NCI-H2227 (cell line): Measurements from ENCODE around the gene NME9.

Source experiments
- DNase-seq: peaks from one replicate; lab custom pipeline; 2025; ENCODE audit not compliant: unreplicated experiment; lab: John Stamatoyannopoulos, UW

Gene NME9

GRCh38 chr3:138284957-138285477 lies 44.6 kb downstream of the NME9 start:
- DNase-seq = no peak

- no peak for DNase-seq
Observed at GRCh38 chr3:138284079-138284478, 45.6 kb downstream of the NME9 start.

GRCh38 chr3:138282836-138283235 lies 46.8 kb downstream of the NME9 start:
- no peak for DNase-seq

DNA sequence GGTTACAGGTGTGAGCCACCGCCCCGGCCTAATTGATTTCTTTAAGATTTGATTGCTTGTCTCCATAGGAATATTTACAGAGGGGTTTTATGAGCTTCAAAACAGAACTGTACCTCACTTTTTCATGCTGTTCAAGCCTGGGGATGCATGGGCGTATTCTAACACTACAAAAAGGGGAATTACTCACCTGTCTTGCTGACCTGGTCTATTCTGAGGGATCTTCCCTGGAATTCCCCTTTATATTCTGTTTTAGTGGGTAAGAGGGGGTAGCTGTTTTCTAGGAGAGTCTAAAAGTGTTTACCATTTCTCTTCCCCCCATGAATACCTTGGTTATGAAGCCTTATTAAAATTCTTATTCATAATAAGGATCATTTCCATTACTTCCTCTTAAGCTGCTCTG lies 48.1 kb downstream of the NME9 start:
- DNase-seq = no peak

DNA sequence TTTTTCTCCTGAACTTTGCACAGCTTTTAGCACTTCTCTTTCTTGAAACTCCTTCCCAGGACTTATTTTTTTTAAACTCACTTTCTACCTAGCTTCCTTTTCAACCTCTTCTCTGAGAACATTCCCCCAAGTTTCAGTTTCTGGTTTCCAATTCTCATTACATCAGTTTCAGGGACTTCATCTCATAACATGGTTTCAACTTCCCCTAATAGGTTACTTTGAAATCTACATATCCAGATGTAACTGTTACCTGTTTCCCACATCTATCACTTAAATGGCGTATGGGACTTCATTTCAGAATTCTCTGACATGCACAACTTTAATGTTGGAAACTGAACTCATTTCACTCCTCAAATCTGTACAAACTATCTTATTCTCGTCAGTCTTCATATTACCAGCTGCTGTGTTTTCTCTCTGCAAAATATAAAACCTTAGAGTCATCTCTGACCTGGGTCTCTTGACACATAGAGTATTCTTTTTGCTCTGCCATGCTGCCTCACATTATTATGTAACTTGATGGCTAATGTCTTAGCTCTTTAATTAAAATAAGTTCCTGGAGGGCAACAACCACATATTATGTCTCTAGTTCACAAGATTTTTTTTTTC lies 58.4 kb downstream of the NME9 start:
- DNase-seq = no peak

DNA sequence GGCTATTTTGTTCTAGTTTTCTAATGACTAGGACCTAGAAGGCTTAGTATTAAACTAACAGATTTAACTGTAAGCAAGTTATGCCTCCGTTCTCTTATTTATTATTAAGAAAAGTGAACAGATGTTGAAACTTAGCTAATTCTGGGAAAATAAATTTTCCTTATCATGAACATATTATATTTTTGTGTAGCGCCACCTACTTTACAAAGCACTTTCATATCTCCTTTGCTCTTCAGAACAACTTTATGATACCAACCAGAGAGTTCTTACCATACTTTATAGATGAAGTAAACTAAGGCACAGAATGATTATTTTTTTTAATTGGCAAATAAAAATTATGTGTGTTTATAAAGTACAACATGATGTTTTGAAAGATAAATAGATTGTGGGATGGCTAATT lies 59.4 kb downstream of the NME9 start:
- no peak for DNase-seq

GRCh38 chr3:138267083-138267482 lies 62.6 kb downstream of the NME9 start:
- DNase-seq = no peak

GRCh38 chr3:138265745-138266144 lies 63.9 kb downstream of the NME9 start:
- no peak for DNase-seq

DNA sequence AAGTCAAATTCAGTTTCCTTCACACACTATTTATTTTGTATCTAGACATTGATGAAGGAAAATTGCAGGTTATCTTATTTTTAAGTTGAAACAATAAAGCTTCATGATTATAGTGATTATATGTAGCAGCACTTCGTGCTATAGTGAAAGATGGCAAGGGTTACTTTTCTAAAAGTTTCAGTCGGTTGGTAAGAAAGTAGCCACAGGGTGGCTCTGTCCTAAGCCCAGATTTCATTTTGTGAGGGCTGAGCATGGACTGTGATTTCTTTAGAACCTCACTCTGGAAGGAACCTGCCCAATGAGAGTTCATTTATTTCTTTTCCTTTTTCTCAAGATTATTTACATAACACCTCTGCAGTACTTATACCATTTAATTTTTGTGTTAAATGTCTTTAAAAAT lies 66.5 kb downstream of the NME9 start:
- DNase-seq = no peak

DNA sequence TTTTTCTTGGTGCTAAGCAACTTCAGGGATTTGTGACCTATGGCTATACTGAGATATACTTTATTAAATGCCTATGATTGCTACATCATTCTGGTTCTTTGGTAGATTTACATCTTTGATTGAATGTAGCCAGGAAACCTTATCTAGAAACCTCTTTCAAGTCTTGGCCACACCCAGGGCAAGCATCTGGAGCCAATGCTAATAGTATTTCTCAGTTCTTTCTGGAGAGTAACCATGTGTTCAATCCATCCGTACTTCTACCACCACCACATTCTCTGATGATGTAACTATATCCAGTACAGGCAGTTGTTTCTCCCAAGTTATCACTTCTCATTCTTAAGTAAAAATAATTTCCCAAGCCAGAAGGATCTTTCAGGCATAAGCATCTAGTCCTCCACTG lies 69.0 kb downstream of the NME9 start:
- DNase-seq = no peak

- DNase-seq = no peak
Observed at GRCh38 chr3:138259126-138259525, 70.5 kb downstream of the NME9 start.

DNA sequence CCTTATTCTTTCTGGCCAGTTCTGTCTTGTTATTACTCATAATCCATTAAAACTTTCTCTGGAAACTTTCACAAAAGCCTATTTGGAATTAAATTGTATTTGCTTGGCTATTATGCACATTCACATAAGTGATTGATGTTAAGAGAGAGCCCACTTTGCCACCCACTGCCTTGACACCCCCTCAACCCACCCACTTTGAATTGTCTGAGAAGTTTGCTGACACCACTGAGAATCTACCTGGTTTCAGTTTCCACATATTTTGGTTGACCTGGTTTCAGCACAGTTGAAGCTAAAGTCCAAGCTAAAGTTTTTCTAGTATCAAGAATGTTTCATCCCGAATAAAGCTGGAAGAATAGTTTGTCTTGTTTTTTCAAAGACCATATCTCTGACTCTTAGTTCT lies 71.7 kb downstream of the NME9 start:
- no peak for DNase-seq

- DNase-seq = no peak
Observed at GRCh38 chr3:138256022-138256421, 73.6 kb downstream of the NME9 start.

GRCh38 chr3:138254216-138254615 lies 75.4 kb downstream of the NME9 start:
- no peak for DNase-seq

GRCh38 chr3:138253609-138254008 lies 76.0 kb downstream of the NME9 start:
- no peak for DNase-seq
